ENCODE measurements around the gene KCNIP4.
A peak's percentile ranks its signal among the peaks of the same experiment; 100 is the strongest.

The KCNIP4 gene

GRCh38 chr4:21090094-21090666 is 858.4 kb downstream of the KCNIP4 start:
- no peak for DNase-seq

DNA sequence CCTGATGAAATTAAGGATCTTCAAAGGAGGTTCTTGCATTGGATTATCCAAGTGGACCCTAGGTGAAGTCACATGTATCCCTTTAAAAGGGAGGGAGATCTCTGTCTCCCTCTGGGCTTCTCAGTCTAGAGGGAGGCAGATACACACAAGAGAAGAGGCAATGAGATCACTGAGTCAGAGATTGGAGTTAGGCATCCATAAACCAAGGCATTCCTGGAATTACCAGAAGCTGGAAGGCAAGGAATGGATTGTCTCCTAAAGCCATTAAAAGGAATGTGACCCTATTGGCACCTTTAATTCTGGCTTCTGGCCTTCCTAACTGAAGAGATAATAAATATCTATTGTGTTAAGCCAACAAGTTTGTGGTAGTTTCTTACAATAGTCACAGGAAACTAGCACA is 865.2 kb downstream of the KCNIP4 start:
- DNase-seq, result no peak

GRCh38 chr4:21077967-21078366 is 870.6 kb downstream of the KCNIP4 start:
- DNase-seq, result no peak

DNA sequence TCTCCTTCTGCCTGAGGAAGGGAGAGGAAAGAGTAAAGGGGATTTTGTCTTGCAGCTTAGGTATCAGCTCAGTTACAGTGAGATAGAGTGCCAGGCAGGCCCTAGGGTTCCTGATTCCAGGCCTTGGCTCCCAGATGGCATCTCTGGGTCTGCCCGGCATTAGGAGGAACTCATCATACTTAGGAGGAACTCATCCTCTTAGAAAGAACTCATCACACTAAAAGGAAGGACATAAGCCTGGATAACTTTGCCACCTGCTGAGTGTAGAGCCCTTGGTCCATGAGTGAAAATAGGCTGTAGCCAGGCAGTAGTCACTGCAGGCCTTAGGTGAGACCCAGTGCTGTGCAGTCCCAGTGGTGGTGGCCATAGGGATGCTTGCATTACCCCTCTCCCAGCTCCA is 881.2 kb downstream of the KCNIP4 start:
- DNase-seq, result no peak

GRCh38 chr4:21061902-21062301 is 886.7 kb downstream of the KCNIP4 start:
- DNase-seq, result no peak

GRCh38 chr4:21046141-21046540 is 902.4 kb downstream of the KCNIP4 start:
- no peak for DNase-seq

DNA sequence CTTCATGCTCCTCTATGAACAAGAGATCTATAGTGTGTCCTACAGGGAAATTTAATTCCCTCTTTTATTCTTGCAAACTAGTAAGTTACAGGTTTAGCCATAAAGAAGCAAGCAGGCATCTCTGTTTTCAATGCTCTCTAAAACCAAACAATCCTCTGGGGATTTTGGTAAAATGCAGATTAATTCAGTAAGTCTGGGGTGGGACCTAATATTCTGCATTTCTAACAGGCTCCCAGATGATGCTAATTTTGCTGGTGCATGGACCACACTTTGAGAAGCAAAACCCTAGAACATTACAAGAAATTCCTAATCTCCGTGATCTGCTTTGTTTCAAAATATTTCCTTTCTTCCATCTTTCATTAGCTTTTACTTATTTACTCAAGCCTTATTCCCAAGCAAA is 903.5 kb downstream of the KCNIP4 start:
- DNase-seq, result no peak

- no peak for DNase-seq
Observed at GRCh38 chr4:21041708-21042107, 906.9 kb downstream of the KCNIP4 start.

DNA sequence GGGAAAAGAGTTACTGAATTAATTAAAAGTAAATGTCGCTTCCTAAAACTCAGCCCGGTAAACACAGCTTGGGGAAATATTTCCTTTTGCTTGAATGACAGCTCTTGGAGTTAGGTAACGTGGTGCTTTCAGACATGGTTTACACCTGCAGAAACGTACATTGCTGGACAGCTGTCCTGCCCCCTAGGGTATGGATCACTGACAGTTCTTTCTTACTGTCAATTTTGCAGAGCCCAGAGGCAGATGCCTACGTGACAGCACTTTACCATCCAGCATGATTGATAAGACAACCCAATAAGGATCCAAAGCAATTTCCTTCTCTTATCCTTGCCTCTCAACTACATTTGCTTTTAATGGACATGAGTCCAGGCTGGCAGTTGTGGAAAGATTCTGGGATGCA is 913.8 kb downstream of the KCNIP4 start:
- no peak for DNase-seq

DNA sequence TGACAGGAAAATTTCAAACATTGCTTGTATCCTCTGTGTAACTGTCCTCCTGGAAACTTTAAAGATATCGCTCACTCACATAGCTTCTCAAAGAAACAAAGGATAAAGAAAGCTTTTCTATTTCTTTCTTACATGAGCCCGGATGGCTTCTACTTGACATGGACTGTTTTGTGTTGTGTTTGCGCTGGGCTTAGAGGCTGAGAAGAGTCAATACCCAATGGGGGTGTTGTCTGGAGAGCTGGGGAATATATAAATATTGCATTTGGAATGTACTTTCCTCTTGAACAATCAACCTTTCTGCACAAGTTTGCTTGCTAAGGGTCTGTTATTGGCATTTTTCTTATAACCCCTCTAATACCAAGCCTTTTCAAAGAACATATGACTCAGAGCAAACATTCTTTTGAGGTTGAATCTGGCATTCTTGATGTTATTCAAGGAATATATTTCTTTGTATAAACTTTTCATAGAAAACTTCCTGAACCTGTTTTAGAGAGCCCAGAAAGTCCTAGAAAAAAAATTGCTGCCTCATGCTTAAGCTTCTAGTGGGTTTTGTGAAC is 916.4 kb downstream of the KCNIP4 start:
- DNase-seq, result no peak

- no peak for DNase-seq
Observed at GRCh38 chr4:21018817-21019216, 929.8 kb downstream of the KCNIP4 start.

GRCh38 chr4:21013501-21013900 is 935.1 kb downstream of the KCNIP4 start:
- no peak for DNase-seq

DNA sequence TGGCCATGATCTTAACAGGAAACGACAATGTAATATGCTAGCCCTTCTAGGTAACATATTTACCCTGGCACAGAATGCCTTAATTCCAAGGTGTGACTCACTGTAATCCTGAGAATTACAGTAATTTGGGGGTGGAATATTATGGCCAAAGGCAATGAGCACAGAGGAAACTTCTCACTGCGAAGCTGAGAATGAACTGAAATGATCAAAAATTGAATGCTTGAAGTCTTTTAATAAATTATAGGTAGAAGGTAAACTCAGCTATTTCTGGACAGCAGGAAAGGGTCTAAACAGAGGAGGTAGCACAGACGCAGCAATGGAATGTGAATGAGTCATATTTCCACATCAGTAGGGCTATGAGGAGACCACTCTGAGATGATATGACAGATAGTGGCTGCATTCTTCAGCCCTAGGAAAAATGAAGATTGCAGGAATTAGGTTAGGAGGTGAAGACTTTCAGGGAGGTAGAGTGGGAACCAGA is 935.7 kb downstream of the KCNIP4 start:
- DNase-seq, result no peak

- DNase-seq, result no peak
Observed at GRCh38 chr4:21011106-21011505, 937.5 kb downstream of the KCNIP4 start.

GRCh38 chr4:21009956-21010355 is 938.6 kb downstream of the KCNIP4 start:
- DNase-seq, result no peak

DNA sequence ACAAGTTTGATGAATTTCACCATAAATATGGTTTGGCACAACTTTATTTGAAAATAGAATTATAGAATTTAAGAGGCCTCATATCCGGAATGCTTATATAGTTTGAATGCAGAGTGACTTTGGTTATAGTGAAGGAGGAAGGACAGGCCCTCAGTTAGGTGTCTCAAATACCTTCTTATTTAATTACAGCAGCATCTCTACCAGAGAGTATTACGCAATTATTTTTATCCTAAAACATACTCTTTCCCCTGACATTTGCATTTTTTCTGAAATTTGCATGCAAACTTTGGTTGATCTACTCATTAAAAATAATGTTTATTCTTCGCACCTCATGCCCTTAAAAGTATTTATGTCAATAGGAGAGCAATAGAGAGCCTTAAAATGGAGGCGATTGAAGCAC is 942.9 kb downstream of the KCNIP4 start:
- DNase-seq, result no peak

DNA sequence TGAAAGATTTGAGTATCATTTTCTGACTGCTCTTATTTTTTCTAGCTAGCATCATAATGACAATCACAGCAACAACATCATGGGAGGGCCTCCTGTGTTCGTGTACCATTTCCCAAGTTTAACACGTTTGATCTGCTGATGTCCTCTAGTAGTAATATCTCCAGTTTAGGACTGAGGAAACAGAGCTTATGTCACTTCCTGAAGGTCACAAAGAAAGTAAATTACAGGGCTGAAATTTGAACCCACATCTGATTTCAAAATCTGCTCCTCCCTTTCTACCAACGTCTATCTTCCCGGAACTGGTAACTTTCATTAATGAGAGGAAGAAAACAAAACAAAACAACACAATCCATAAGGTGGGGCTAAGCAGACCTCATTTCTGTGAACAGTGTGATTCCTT is 945.6 kb downstream of the KCNIP4 start:
- DNase-seq, result no peak

DNA sequence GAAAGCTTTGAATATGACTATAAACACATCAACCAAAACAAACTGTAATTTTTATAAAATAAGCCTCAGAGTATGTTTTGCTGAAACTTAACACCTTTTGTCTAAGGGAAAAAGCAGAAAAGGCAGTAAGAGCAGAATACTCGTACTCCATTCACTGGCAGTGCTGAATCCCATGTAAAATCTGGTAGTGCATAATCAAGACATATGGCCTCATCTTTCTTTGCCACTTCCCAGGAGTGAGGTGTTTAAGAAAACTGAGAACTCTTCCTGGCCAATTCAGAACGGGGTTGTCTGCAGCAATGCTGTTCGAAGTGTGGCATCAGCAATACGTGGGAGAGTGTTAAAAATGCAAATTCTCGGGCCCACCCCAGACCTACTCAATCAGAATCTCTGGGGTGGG is 946.3 kb downstream of the KCNIP4 start:
- peak in 1 of 51 donors; percentile 3 for DNase-seq

GRCh38 chr4:21001490-21001889 is 947.1 kb downstream of the KCNIP4 start:
- DNase-seq, result no peak

DNA sequence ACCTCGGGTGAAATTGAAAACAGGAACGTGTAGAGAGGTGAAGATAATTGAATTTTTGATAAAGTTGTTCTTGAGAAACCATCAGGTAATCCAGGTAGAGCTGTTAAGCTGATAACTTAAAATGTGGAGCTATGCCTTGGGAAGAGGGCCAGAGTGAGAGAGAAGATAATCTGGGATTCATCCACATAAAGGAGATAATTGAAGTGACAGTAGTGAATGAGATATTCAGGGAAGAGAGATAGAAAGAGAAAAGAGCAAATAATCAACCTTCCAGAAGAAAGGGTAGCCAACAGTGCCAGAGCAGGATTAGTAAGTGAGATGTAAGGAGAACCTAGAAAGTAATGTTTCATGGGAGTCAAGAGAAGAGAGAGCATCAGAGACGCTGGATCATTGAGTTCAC is 950.7 kb downstream of the KCNIP4 start:
- no peak for DNase-seq

DNA sequence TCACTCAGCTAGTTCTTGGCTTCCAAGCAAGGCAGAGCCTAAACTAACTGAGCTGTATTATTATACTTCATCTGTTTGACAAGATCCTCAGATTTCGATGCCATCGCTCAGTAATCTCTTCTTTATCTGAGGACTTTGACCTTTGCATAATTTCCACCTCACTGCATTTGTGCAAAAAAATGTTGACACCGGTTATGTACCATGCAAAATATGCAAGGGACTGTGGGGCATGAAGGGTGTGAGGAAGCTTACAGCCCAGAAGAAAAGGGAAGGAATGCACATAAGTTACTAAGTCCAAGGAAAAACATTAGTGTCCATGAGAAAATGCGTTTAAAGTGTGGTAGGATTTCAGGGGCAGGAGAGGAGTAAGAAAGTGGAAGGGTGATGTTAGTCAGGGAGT is 953.0 kb downstream of the KCNIP4 start:
- no peak for DNase-seq

- no peak for DNase-seq
Observed at GRCh38 chr4:20995015-20995414, 953.6 kb downstream of the KCNIP4 start.

DNA sequence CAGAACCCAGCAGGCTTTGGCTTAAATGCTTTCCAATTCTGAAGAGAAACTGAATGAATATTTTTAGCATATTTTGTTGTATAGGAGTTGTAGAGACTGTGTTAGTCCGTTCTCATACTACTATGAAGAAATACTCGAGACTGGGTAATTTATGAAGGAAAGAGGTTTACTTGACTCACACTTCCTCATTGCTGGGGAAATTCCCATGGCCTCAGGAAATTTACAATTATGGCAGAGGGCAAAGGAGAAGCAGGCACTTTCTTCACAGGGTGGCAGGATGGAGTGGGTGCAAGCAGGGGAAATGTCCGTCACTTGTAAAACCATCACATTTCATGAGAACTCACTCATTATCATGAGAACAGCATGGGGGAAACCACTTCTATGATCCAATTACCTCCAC is 956.6 kb downstream of the KCNIP4 start:
- DNase-seq, result no peak

DNA sequence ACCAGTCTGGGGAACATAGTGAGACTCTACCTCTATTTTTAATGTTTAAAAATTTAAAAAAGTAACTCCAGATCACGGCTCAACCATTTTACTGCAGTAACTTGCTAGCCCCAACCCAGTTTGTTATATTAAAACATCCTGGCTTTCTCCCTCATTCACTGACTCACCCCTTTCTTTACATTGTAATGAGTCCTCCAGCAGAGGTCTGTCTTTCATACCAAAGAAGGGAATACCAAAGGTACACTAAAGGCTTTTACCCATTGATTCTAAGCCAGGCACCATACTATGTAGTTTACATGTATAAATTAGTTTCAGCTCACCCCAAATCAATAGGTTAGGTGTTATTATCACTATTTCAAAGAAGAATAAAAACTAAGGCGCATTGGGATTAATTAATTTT is 961.4 kb downstream of the KCNIP4 start:
- DNase-seq, result no peak

Data from hypothalamus (tissue), 51 donors.